ENCODE measurements around the gene EI24.
A peak's percentile ranks its signal among the peaks of the same experiment; 100 is the strongest.

EI24 gene

GRCh38 chr11:125564357-125564756 lies 4.9 kb upstream of the EI24 start:
- TF ChIP-seq, protein P1, sequence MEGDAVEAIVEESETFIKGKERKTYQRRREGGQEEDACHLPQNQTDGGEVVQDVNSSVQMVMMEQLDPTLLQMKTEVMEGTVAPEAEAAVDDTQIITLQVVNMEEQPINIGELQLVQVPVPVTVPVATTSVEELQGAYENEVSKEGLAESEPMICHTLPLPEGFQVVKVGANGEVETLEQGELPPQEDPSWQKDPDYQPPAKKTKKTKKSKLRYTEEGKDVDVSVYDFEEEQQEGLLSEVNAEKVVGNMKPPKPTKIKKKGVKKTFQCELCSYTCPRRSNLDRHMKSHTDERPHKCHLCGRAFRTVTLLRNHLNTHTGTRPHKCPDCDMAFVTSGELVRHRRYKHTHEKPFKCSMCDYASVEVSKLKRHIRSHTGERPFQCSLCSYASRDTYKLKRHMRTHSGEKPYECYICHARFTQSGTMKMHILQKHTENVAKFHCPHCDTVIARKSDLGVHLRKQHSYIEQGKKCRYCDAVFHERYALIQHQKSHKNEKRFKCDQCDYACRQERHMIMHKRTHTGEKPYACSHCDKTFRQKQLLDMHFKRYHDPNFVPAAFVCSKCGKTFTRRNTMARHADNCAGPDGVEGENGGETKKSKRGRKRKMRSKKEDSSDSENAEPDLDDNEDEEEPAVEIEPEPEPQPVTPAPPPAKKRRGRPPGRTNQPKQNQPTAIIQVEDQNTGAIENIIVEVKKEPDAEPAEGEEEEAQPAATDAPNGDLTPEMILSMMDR (IDR thresholded peaks at IDR 0.05; ENCODE audit: borderline replicate concordance, extremely low read depth, low read length, poor library complexity, severe bottlenecking), result no peak
- no peak for TF ChIP-seq EZH2 (IDR thresholded peaks at IDR 0.05; ENCODE audit: borderline replicate concordance, low read depth, low read length, severe bottlenecking)
- ATAC-seq (ENCODE audit: insufficient read depth, low read depth), result no peak
- Histone ChIP-seq H3K27ac (ENCODE audit: low read length) (no peak overlapping the region), H2AFZ (ENCODE audit: low read depth, low read length) (no peak overlapping the region), H3K9me3 (ENCODE audit: insufficient read depth, low read length, severe bottlenecking) (no peaks in the 10 kb centered on the region), H3K36me3 (ENCODE audit: insufficient read depth, low read length) (no peaks in the 10 kb centered on the region; the same call in 1 of the 2 replicates), H3K9ac (ENCODE audit: low read depth, low read length) (no peak overlapping the region), H3K4me1 (ENCODE audit: insufficient read depth, low read length) (peaks cover 7% of the 10 kb centered on the region), H3K27me3 (ENCODE audit: insufficient read depth, low read length, poor library complexity) (peaks cover 2% of the 10 kb centered on the region), H3K79me2 (ENCODE audit: insufficient read depth, low read length) (peaks cover 4% of the 10 kb centered on the region), H3K4me2 (ENCODE audit: insufficient read depth, low read length) (no peak overlapping the region), H3K4me3 (ENCODE audit: low read depth in 1 of 2, low read length in 2 of 2) (no peak overlapping the region), H4K20me1 (ENCODE audit: insufficient read depth, low read length) (no peaks in the 10 kb centered on the region)
- DNase-seq, result no peak

DNA sequence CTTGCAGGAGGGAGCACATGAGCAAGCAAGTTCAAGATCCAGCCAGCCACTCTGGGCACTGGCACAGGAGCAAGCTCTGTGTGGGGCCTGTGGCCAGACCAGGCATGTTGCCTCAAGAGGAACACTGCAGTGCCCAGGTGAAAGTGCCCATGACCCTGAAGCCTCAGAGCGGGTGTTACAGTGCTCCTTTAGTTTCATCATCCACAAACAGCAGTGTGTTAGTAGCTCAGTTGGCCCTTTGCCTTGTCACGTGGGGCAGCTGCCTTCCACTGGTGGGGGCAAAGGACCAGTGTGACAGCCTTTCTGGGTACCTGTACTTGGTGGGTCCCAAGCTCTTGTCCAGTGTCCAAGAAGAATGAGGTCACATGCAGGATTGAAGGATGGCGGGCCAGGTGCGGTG lies 3.0 kb upstream of the EI24 start:
- Histone ChIP-seq H3K9ac (ENCODE audit: low read depth, low read length) (no peak overlapping the region), H3K4me2 (ENCODE audit: insufficient read depth, low read length) (no peak overlapping the region), H3K4me3 (ENCODE audit: low read depth in 1 of 2, low read length in 2 of 2) (no peak overlapping the region), H3K9me3 (ENCODE audit: insufficient read depth, low read length, severe bottlenecking) (no peaks in the 10 kb centered on the region), H3K4me1 (ENCODE audit: insufficient read depth, low read length) (peaks cover 23% of the 10 kb centered on the region), H3K36me3 (ENCODE audit: insufficient read depth, low read length) (no peaks in the 10 kb centered on the region; the same call in 1 of the 2 replicates), H4K20me1 (ENCODE audit: insufficient read depth, low read length) (no peaks in the 10 kb centered on the region), H2AFZ (ENCODE audit: low read depth, low read length) (no peak overlapping the region), H3K27me3 (ENCODE audit: insufficient read depth, low read length, poor library complexity) (peaks cover 2% of the 10 kb centered on the region), H3K79me2 (ENCODE audit: insufficient read depth, low read length) (peaks cover 22% of the 10 kb centered on the region), H3K27ac (ENCODE audit: low read length) (no peak overlapping the region)
- no peak for TF ChIP-seq EZH2 (IDR thresholded peaks at IDR 0.05; ENCODE audit: borderline replicate concordance, low read depth, low read length, severe bottlenecking)
- TF ChIP-seq, protein P1 (IDR thresholded peaks at IDR 0.05; ENCODE audit: borderline replicate concordance, extremely low read depth, low read length, poor library complexity, severe bottlenecking), result no peak
- ATAC-seq (ENCODE audit: insufficient read depth, low read depth) (no peak), DNase-seq (no peak)

GRCh38 chr11:125569915-125570621 lies 791 bp downstream of the EI24 start:
- Histone ChIP-seq H3K27ac (ENCODE audit: low read length) (peak overlapping the region; percentile 80), H4K20me1 (ENCODE audit: insufficient read depth, low read length) (no peaks in the 10 kb centered on the region; the same call in 1 of the 2 replicates), H3K9me3 (ENCODE audit: insufficient read depth, low read length, severe bottlenecking) (no peaks in the 10 kb centered on the region), H2AFZ (ENCODE audit: low read depth, low read length) (peak overlapping the region; percentile 100), H3K4me1 (ENCODE audit: insufficient read depth, low read length) (peaks cover 24% of the 10 kb centered on the region), H3K9ac (ENCODE audit: low read depth, low read length) (peak overlapping the region; percentile 90), H3K36me3 (ENCODE audit: insufficient read depth, low read length) (peaks cover 27% of the 10 kb centered on the region), H3K4me2 (ENCODE audit: insufficient read depth, low read length) (peak overlapping the region; percentile 78), H3K4me3 (ENCODE audit: low read depth in 1 of 2, low read length in 2 of 2) (peak overlapping the region; percentile 44 to 75), H3K27me3 (ENCODE audit: insufficient read depth, low read length, poor library complexity) (no peaks in the 10 kb centered on the region), H3K79me2 (ENCODE audit: insufficient read depth, low read length) (peaks cover 34% of the 10 kb centered on the region)
- DNase-seq (no peak), ATAC-seq (ENCODE audit: insufficient read depth, low read depth) (no peak)
- no peak for TF ChIP-seq EZH2 (IDR thresholded peaks at IDR 0.05; ENCODE audit: borderline replicate concordance, low read depth, low read length, severe bottlenecking)
- TF ChIP-seq, protein P1 (IDR thresholded peaks at IDR 0.05; ENCODE audit: borderline replicate concordance, extremely low read depth, low read length, poor library complexity, severe bottlenecking), result no peak
